Subcutaneous abdominal adipose tissue (tissue), 5 donors: ENCODE results near the gene TEX264.
"Not testable (repeated sequence)": the region's sequence is repeated elsewhere in the genome, so short reads cannot be mapped to it uniquely, and the experiment has no call there.

ENCODE experiments used
- H3K27ac ChIP-seq: one replicate; pipeline ENCODE4 v1.7.0; 2013; ENCODE audit warnings: low read depth, mild to moderate bottlenecking, inconsistent platforms, low read length, moderate library complexity
- H3K27me3 ChIP-seq, 5 donors: one replicate each; pipeline ENCODE4 v1.7.0; 2013; ENCODE audit warnings: low read length in 5 of 5, inconsistent platforms in 1 of 5; ENCODE audit not compliant: control insufficient read depth in 5 of 5, insufficient read depth in 4 of 5
- H3K36me3 ChIP-seq, 5 donors: one replicate each; pipeline ENCODE4 v1.7.0; 2013; ENCODE audit warnings: low read length in 5 of 5; ENCODE audit not compliant: control insufficient read depth in 5 of 5, insufficient read depth in 5 of 5
- H3K4me1 ChIP-seq, 5 donors: one replicate each; pipeline ENCODE4 v1.7.0; 2013; ENCODE audit warnings: low read length in 5 of 5, mild to moderate bottlenecking in 3 of 5, moderate library complexity in 1 of 5; ENCODE audit not compliant: control insufficient read depth in 5 of 5, insufficient read depth in 5 of 5
- H3K4me3 ChIP-seq, 5 donors: one replicate each; pipeline ENCODE4 v1.7.0; 2013; ENCODE audit warnings: low read length in 5 of 5, low read depth in 1 of 5
- H3K9ac ChIP-seq, 5 donors: one replicate each; pipeline ENCODE4 v1.7.0; 2013; ENCODE audit warnings: low read length in 5 of 5, mild to moderate bottlenecking in 4 of 5, moderate library complexity in 3 of 5
- H3K9me3 ChIP-seq, 5 donors: one replicate each; pipeline ENCODE4 v1.7.0; 2013; ENCODE audit warnings: low read length in 5 of 5; ENCODE audit not compliant: control insufficient read depth in 5 of 5
- donor health status: healthy.
- donor health status: healthy.
- donor health status: healthy.
- donor health status: healthy.
- donor health status: healthy.

The TEX264 gene

DNA sequence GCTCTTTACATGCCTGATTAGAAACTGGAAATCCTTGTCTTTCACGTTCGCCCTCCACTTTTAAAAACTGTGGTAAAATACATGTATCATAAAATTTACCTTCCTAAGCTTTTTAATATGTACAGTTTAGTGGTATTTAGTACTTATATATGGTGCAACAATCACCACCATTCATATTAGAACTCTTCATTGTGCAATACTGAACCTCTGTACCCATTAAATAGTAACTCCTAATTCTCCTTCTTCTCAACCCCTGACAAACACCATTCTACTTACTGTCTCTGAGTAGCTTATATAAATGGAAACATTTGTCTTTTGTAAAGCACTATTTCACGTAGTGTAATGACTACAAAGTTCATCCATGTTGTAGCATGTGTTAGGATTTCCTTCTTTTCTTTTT, 64.0 kb downstream of the TEX264 start:
- Histone ChIP-seq H3K27ac (no peak overlapping the region), H3K9ac (no peak overlapping the region)

DNA sequence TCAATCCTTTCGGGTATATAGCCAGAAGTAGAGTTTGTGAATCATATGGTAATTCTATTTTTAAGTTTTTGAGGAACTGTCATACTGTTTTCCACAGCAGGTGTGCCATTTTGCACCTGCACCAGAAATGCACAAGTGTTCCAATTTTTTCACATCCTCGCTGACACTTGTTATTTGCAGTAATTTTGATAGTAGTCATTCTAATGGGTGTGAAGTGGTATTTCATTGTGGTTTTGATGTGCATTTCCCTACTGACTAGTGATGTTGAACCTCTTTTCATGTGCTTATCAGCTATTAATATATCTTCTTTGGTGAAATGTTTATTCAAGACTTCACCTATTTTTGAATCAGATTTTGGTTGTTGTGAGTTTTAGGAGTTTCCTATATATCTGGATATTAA, 64.9 kb downstream of the TEX264 start:
- peaks cover 0 to 4% (median 0%) of the 10 kb centered on the region in 5 donors for H3K4me1 ChIP-seq
- no peak overlapping the region for H3K9ac ChIP-seq
- no peaks in the 10 kb centered on the region for H3K36me3 ChIP-seq
- no peak overlapping the region for H3K4me3 ChIP-seq
- no peak overlapping the region for H3K27ac ChIP-seq
- no peaks in the 10 kb centered on the region for H3K27me3 ChIP-seq
- no peaks in the 10 kb centered on the region for H3K9me3 ChIP-seq

More for the DNA sequence above, 64.0 kb downstream of the TEX264 start:
- H3K27me3 ChIP-seq, result no peaks in the 10 kb centered on the region
- peaks cover 0 to 4% (median 0%) of the 10 kb centered on the region in 5 donors for H3K4me1 ChIP-seq
- H3K9me3 ChIP-seq, result no peaks in the 10 kb centered on the region
- no peaks in the 10 kb centered on the region for H3K36me3 ChIP-seq
- no peak overlapping the region for H3K4me3 ChIP-seq

DNA sequence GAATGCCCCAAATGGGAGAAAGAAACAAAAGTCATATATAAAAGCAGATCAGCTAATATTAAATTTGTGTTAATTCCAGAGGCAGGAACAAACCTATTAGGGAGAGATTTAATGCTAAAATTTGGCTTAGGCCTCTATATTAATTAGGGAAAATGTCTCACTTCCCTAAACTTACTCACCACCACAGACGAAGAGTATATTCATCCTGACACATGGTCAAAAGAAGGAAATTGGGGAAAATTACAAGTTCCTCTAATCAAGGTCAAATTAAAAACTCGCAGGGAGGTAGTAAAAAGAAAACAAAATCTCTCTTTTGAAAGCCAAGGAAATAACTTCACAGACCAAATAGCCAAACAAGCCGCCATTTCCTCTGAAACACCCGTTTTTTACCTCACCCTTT, 68.1 kb downstream of the TEX264 start:
- H3K27me3 ChIP-seq, result no peaks in the 10 kb centered on the region
- no peak overlapping the region for H3K27ac ChIP-seq
- peaks cover 0 to 3% (median 0%) of the 10 kb centered on the region in 5 donors for H3K9me3 ChIP-seq
- H3K36me3 ChIP-seq, result no peaks in the 10 kb centered on the region
- H3K9ac ChIP-seq, result no peak overlapping the region
- peaks cover 0 to 4% (median 0%) of the 10 kb centered on the region in 5 donors for H3K4me1 ChIP-seq
- no peak overlapping the region for H3K4me3 ChIP-seq

DNA sequence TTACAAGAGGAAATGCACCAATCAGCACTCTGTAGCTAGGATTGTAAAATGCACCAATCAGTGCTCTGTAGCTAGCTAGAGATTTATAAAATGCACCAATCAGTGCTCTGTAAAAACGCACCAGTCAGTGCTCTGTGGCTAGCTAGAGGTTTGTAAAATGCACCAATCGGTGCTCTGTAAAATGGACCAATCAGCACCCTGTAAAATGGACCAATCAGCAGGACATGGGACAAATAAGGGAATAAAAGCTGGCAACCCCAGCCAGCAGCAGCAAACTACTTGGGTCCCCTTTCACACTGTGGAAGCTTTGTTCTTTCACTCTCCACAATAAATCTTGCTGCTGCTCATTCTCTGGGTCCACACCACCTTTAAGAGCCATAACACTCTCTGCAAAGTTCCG, 71.3 kb downstream of the TEX264 start:
- not testable (repeated sequence) for H3K4me3 ChIP-seq, H3K27me3 ChIP-seq, H3K9ac ChIP-seq, H3K27ac ChIP-seq, H3K4me1 ChIP-seq, H3K36me3 ChIP-seq, H3K9me3 ChIP-seq

DNA sequence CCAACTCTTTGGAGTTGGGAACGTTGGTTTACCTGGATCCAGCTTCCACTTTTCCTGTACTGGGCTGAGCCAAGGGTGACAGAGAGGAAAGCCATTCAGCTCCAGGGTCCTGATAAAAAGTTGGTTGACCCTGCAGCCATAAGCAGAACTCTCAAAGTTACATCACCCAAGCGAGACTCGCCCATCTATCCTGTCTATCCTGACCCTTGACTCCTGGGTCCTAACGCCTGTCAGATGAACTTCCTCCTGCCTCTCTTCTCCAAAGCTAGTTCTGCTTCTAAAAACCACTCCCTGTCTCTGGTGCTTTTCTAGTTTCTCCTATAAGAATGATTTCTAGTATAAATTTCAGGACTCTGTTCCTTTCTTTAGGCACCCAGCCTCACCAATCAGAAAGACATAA, 71.9 kb downstream of the TEX264 start:
- H3K4me1 ChIP-seq, H3K4me3 ChIP-seq, H3K27ac ChIP-seq, H3K27me3 ChIP-seq, H3K9me3 ChIP-seq, H3K36me3 ChIP-seq, H3K9ac ChIP-seq: not testable (repeated sequence)

DNA sequence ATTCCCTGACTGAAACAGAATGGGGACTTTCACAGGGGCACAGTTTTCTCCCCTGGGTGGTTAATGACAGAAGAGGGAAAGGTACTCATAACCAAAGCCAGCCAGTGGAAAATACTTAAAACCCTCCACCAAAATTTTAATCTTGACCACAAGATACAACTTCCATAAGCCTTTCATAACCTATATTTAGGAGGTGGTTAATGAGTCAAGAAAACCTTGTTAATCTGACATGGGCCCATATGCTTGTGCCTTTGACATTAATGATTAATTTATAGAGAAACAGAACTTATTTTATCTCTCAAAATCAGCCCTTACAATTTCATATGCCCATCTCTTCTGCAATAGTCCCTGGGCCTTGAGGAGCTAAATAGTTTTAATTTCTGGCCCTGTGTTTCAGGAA, 76.8 kb downstream of the TEX264 start:
- H3K27ac ChIP-seq, result no peak overlapping the region
- no peak overlapping the region for H3K9ac ChIP-seq
- no peaks in the 10 kb centered on the region for H3K36me3 ChIP-seq
- no peaks in the 10 kb centered on the region for H3K4me1 ChIP-seq
- no peak overlapping the region for H3K4me3 ChIP-seq
- no peaks in the 10 kb centered on the region for H3K27me3 ChIP-seq
- H3K9me3 ChIP-seq, result peaks cover 0 to 4% (median 0%) of the 10 kb centered on the region in 5 donors

DNA sequence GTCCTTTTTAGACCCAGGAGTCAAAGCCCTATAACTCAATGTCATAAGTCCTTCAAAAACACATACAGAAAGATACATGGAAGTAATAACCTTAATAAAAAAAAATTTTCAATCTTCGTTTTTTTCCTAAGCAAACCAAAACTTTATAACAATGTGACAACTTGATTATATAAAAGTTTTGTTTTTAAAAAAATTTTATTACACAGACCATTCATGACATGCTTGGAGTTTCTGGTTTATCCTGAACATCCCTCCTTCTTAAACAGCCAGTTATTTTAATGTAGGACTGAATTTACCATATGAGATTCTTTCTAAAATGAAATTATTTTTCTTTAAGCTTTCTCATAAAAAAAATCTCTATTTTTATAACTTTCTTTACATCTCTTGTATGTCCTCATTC, 77.3 kb downstream of the TEX264 start:
- H3K27ac ChIP-seq, result no peak overlapping the region
- H3K4me1 ChIP-seq, result no peaks in the 10 kb centered on the region
- H3K27me3 ChIP-seq, result no peaks in the 10 kb centered on the region
- no peaks in the 10 kb centered on the region for H3K36me3 ChIP-seq
- H3K9ac ChIP-seq, result no peak overlapping the region
- H3K9me3 ChIP-seq, result peaks cover 0 to 3% (median 0%) of the 10 kb centered on the region in 5 donors
- H3K4me3 ChIP-seq, result no peak overlapping the region

DNA sequence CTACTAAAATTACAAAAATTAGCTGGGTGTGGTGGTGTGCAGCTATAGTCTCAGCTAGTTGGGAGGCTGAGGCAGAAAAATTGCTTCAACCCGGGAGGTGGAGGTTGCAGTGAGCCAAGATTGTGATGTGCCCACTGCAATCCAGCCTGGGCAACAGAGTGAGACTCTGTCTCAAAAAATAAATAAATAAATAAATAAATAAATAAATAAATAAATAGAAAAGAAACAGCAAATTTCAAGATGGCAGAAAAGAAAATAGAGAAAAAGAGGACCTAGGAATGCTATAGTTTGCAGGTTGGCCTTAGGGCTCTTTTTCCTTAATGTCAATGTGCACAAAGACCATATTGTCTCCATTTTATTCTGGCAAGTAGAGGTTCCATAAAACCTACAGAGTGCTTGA, 79.8 kb downstream of the TEX264 start:
- Histone ChIP-seq H3K9me3 (peaks cover 0 to 7% (median 3%) of the 10 kb centered on the region in 5 donors), H3K9ac (no peak overlapping the region), H3K27ac (no peak overlapping the region), H3K4me1 (no peaks in the 10 kb centered on the region), H3K27me3 (no peaks in the 10 kb centered on the region), H3K4me3 (no peak overlapping the region), H3K36me3 (no peaks in the 10 kb centered on the region)

DNA sequence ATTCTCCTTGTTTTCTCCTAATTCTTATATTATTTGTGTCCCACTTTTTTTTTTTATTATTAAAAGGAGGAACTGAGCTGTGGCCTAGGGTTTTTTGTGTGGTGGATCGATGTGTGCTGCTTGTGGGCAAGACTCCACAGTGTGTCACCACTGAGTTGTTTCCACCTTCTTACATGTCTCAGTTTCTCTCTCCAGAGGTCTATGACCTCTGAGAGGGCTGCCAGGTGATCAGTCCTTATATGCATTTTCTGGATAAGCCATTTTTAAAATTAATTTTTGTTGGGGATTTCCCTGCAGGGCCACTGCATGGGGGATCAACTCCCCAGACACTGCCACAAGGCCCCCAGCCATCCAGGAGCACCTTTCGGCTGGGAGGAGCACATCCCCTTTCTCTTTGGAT, 80.2 kb downstream of the TEX264 start:
- Histone ChIP-seq H3K9ac (no peak overlapping the region), H3K27ac (no peak overlapping the region), H3K9me3 (peaks cover 0 to 7% (median 3%) of the 10 kb centered on the region in 5 donors), H3K4me1 (no peaks in the 10 kb centered on the region), H3K36me3 (no peaks in the 10 kb centered on the region), H3K27me3 (no peaks in the 10 kb centered on the region), H3K4me3 (no peak overlapping the region)
